ENCODE measurements around the gene PSORS1C2.
A peak's percentile ranks its signal among the peaks of the same experiment; 100 is the strongest.

The PSORS1C2 gene

GRCh38 chr6:31144970-31145340 is 6.1 kb upstream of the PSORS1C2 start:
- intact Hi-C loops (cut with DNase I): no loop called here

GRCh38 chr6:31144296-31144969 is 5.6 kb upstream of the PSORS1C2 start:
- DNase-seq: peak in 1 of 10 donors; percentile 63
- intact Hi-C loops (cut with DNase I): no loop called here

More at GRCh38 chr6:31144970-31145340, 6.1 kb upstream of the PSORS1C2 start:
- DNase-seq: peak in 1 of 10 donors; percentile 44

- intact Hi-C loops (cut with DNase I): no loop called here
- peak in 1 of 10 donors; percentile 79 for DNase-seq
These were observed 4.3 kb upstream of the PSORS1C2 start for GRCh38 chr6:31143148-31143547.

GRCh38 chr6:31142361-31142761 is 3.5 kb upstream of the PSORS1C2 start:
- intact Hi-C loops (cut with DNase I): no loop called here
- DNase-seq: peak in 1 of 10 donors; percentile 36

- peak in 2 of 10 donors; percentile 69 to 71 for DNase-seq
- intact Hi-C loops (cut with DNase I): no loop called here
These were observed 1.8 kb upstream of the PSORS1C2 start for GRCh38 chr6:31140643-31141042.

- no peak for DNase-seq
- intact Hi-C loops (cut with DNase I): no loop called here
These were observed 733 bp upstream of the PSORS1C2 start for GRCh38 chr6:31139599-31139998.

GRCh38 chr6:31135710-31136109 is 3.2 kb downstream of the PSORS1C2 start:
- no peak for DNase-seq
- intact Hi-C loops (cut with DNase I): no loop called here

- DNase-seq: no peak
- intact Hi-C loops (cut with DNase I): no loop called here
These were observed 6.1 kb downstream of the PSORS1C2 start for GRCh38 chr6:31132806-31133205.

GRCh38 chr6:31131595-31131994 is 7.3 kb downstream of the PSORS1C2 start:
- intact Hi-C loops (cut with DNase I): no loop called here
- no peak for DNase-seq

GRCh38 chr6:31130751-31131150 is 8.1 kb downstream of the PSORS1C2 start:
- DNase-seq: no peak
- intact Hi-C loops (cut with DNase I): no loop called here

- intact Hi-C loops (cut with DNase I): no loop called here
- no peak for DNase-seq
These were observed 9.7 kb downstream of the PSORS1C2 start for GRCh38 chr6:31129130-31129529.

GRCh38 chr6:31128093-31128676 is 10.7 kb downstream of the PSORS1C2 start:
- DNase-seq: peak in 6 of 10 donors; percentile 45 to 87 (median 58)
- intact Hi-C loops (cut with DNase I): no loop called here

- intact Hi-C loops (cut with DNase I): no loop called here
- DNase-seq: no peak
These were observed 12.3 kb downstream of the PSORS1C2 start for GRCh38 chr6:31126396-31127175.

- intact Hi-C loops (cut with DNase I): no loop called here
- DNase-seq: peak in 1 of 10 donors; percentile 55
These were observed 13.1 kb downstream of the PSORS1C2 start for GRCh38 chr6:31125586-31126363.

- intact Hi-C loops (cut with DNase I): no loop called here
- peak in 1 of 10 donors; percentile 52 for DNase-seq
These were observed 13.7 kb downstream of the PSORS1C2 start for GRCh38 chr6:31125162-31125561.

GRCh38 chr6:31122791-31123706 is 15.8 kb downstream of the PSORS1C2 start:
- intact Hi-C loops (cut with DNase I): no loop called here
- DNase-seq: peak in 9 of 10 donors; percentile 29 to 92 (median 52)

GRCh38 chr6:31121131-31121790 is 17.6 kb downstream of the PSORS1C2 start:
- DNase-seq: peak in 2 of 10 donors; percentile 60 to 65
- intact Hi-C loops (cut with DNase I): no loop called here

- intact Hi-C loops (cut with DNase I): no loop called here
- DNase-seq: peak in 2 of 10 donors; percentile 41 to 61
These were observed 18.5 kb downstream of the PSORS1C2 start, which contains the start of gene CDSN for GRCh38 chr6:31120151-31120915. TSS of gene CDSN (minus strand) at chr6:31120446. CDS start at chr6:31120419, 27 bp downstream.
